Liver (tissue), 3 donors: ENCODE data around the gene TMEM150A.

ENCODE experiments used
- FOXA1 ChIP-seq: IDR thresholded peaks from 2 replicates; pipeline ENCODE4 v1.6.1; 2016; ENCODE audit warnings: antibody characterized with exemption
- FOXA2 ChIP-seq: IDR thresholded peaks from 2 replicates; pipeline ENCODE4 v1.6.1; 2016; ENCODE audit warnings: antibody characterized with exemption
- JUND ChIP-seq, 2 donors: IDR thresholded peaks; 2 replicates each; pipeline ENCODE4 v1.6.1; 2016; ENCODE audit warnings: antibody characterized with exemption in 2 of 2
- TF ChIP-seq, protein P1 (sequence below): fragments of 150-350 bp; IDR thresholded peaks from 2 replicates; pipeline ENCODE4 v1.5.1; 2017; ENCODE audit warnings: improper control_type of control experiment, low read depth, low read length; ENCODE audit not compliant: missing input control
- TF ChIP-seq, protein P2 (sequence below): IDR thresholded peaks from 2 replicates; pipeline ENCODE4 v1.6.1; 2016; ENCODE audit warnings: antibody characterized with exemption
- TF ChIP-seq, protein P3 (sequence below): IDR thresholded peaks from 2 replicates; pipeline ENCODE4 v1.6.1; 2016; ENCODE audit warnings: antibody characterized with exemption
- donor health status: healthy.
- donor health status: healthy.

DNA sequence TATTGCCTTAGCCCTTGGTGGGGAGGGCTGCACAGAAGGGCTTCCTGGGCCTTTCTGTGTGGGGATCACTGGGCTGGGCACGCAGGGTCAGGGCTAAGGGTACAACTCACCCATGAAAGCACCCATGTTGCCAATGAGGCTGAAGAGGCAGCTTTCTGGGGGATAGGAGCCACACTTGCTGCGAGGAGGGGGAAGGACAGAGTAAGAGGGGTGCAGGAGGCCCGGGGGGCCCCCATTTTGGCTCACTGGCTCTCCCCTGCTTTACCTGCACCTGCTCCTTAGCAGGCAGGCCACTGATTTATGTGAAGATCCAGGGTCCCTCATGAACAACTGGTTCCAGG lies 2.3 kb downstream of the TMEM150A start:
- TF ChIP-seq FOXA2 (no peak), FOXA1 (no peak), JUND (IDR thresholded peaks at IDR 0.05) (no peak)
- TF ChIP-seq, protein P1, sequence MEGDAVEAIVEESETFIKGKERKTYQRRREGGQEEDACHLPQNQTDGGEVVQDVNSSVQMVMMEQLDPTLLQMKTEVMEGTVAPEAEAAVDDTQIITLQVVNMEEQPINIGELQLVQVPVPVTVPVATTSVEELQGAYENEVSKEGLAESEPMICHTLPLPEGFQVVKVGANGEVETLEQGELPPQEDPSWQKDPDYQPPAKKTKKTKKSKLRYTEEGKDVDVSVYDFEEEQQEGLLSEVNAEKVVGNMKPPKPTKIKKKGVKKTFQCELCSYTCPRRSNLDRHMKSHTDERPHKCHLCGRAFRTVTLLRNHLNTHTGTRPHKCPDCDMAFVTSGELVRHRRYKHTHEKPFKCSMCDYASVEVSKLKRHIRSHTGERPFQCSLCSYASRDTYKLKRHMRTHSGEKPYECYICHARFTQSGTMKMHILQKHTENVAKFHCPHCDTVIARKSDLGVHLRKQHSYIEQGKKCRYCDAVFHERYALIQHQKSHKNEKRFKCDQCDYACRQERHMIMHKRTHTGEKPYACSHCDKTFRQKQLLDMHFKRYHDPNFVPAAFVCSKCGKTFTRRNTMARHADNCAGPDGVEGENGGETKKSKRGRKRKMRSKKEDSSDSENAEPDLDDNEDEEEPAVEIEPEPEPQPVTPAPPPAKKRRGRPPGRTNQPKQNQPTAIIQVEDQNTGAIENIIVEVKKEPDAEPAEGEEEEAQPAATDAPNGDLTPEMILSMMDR: no peak
- TF ChIP-seq, protein P2, sequence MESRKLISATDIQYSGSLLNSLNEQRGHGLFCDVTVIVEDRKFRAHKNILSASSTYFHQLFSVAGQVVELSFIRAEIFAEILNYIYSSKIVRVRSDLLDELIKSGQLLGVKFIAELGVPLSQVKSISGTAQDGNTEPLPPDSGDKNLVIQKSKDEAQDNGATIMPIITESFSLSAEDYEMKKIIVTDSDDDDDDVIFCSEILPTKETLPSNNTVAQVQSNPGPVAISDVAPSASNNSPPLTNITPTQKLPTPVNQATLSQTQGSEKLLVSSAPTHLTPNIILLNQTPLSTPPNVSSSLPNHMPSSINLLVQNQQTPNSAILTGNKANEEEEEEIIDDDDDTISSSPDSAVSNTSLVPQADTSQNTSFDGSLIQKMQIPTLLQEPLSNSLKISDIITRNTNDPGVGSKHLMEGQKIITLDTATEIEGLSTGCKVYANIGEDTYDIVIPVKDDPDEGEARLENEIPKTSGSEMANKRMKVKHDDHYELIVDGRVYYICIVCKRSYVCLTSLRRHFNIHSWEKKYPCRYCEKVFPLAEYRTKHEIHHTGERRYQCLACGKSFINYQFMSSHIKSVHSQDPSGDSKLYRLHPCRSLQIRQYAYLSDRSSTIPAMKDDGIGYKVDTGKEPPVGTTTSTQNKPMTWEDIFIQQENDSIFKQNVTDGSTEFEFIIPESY: no peak
- TF ChIP-seq, protein P3, sequence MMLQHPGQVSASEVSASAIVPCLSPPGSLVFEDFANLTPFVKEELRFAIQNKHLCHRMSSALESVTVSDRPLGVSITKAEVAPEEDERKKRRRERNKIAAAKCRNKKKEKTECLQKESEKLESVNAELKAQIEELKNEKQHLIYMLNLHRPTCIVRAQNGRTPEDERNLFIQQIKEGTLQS: no peak
